H1 (cell line): Measurements from ENCODE around the gene PSD. TPM values are rescaled to one million over a fixed set of nuclear protein-coding genes. Genes with fewer than 3 reads are reported as not detected.

Experiments used
- CEBPB ChIP-seq: IDR thresholded peaks from 2 replicates; pipeline ENCODE4 v1.6.1; 2012; ENCODE audit warnings: low read depth, low read length
- GABPA ChIP-seq: IDR thresholded peaks from 2 replicates; pipeline ENCODE4 v1.6.1; 2011; ENCODE audit warnings: mild to moderate bottlenecking, low read length, moderate library complexity, borderline replicate concordance; ENCODE audit not compliant: insufficient read depth
- KDM4A ChIP-seq: IDR thresholded peaks from one replicate; pipeline ENCODE4 v1.7.1; 2012; ENCODE audit warnings: low read depth, mild to moderate bottlenecking, moderate library complexity, low read length, inconsistent platforms; ENCODE audit not compliant: severe bottlenecking
- SP4 ChIP-seq: IDR thresholded peaks from 2 replicates; pipeline ENCODE4 v1.6.1; 2012; ENCODE audit warnings: low read length, inconsistent platforms
- polyA plus RNA-seq, 7 experiments: library from polyadenylated mRNA; depleted of rRNA in 3 of 7; stranded (reverse) in 5 of 7; unstranded in 2 of 7; fragments of >200 nt in 5 of 7; fragments of 200-250 nt in 2 of 7; gene quantifications; 1 replicate in 5 of 7; 2 replicates in 1 of 7; 4 replicates in 1 of 7; pipeline versions ENCODE4 v1.2.1 to v1.2.3, GENCODE V29; 2011 to 2013; ENCODE audit warnings: missing spikeins in 2 of 7, mixed read lengths in 2 of 7
- total RNA-seq: library from RNA; stranded (reverse); fragmentation: NEBNext Ultra II Directional; extraction: Animal tissue kit (Norgen Biotek cat#: 25700); gene quantifications from 2 replicates; pipeline ENCODE4 v1.2.1, GENCODE V29; 2021
- TF ChIP-seq, protein P1 (sequence below), 3 experiments: IDR thresholded peaks; 1 replicate in 2 of 3; 2 replicates in 1 of 3; pipeline versions ENCODE4 v1.5.1 to v1.6.1; 2011; ENCODE audit warnings: low read length in 3 of 3, mild to moderate bottlenecking in 3 of 3, inconsistent platforms in 2 of 3, low read depth in 1 of 3, moderate library complexity in 1 of 3; ENCODE audit not compliant: insufficient read depth in 1 of 3; ENCODE audit errors: control extremely low read depth in 1 of 3

The PSD gene
- total and polyA plus RNA-seq, 2 of the 8 experiments (the other 6 are each of a cell fraction or from before 2014, with no cell fraction given), result 5.4 to 6.0 TPM

DNA sequence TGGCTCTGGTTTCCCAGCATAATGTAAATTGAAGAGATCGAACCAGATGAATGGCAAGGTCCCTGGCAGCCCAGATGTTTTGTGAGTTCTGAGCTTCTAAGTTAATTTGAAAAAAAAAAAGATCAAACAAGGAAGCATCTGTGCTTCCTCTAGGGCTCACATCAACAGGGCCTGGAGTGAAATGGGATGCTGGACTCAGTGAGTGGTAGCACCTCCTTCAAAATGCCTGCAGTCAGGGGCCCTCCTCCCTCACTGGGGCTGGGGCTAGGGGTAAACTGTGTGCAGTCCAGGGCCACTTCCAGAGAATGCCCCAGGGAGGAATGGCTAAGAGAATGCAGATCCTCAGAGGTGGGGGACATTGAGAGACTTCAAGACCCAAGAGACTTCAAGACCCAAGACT is 19.8 kb upstream of the PSD start (continued):
- TF ChIP-seq, protein P1, sequence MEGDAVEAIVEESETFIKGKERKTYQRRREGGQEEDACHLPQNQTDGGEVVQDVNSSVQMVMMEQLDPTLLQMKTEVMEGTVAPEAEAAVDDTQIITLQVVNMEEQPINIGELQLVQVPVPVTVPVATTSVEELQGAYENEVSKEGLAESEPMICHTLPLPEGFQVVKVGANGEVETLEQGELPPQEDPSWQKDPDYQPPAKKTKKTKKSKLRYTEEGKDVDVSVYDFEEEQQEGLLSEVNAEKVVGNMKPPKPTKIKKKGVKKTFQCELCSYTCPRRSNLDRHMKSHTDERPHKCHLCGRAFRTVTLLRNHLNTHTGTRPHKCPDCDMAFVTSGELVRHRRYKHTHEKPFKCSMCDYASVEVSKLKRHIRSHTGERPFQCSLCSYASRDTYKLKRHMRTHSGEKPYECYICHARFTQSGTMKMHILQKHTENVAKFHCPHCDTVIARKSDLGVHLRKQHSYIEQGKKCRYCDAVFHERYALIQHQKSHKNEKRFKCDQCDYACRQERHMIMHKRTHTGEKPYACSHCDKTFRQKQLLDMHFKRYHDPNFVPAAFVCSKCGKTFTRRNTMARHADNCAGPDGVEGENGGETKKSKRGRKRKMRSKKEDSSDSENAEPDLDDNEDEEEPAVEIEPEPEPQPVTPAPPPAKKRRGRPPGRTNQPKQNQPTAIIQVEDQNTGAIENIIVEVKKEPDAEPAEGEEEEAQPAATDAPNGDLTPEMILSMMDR (IDR thresholded peaks at IDR 0.05; ENCODE audit: control extremely low read depth in 1 of 3, insufficient read depth in 1 of 3, low read depth in 1 of 3, low read length in 3 of 3), result no peak
- no peak for TF ChIP-seq KDM4A
- TF ChIP-seq CEBPB, result no peak
- no peak for TF ChIP-seq GABPA
- TF ChIP-seq SP4, result no peak
